CD14-positive monocyte (primary cell): ENCODE measurements around the gene PAWR. TPM values are rescaled to one million over a fixed set of nuclear protein-coding genes. Genes with fewer than 3 reads are reported as not detected.

Experiments used
- DNase-seq, 3 donors: peaks; one replicate each; pipeline ENCODE4 v3.0.0-alpha.2; 2011 to 2022
- H2AFZ ChIP-seq: 2 replicates; pipeline ENCODE4 v1.6.0; 2012; ENCODE audit warnings: mild to moderate bottlenecking, low read depth, low read length, inconsistent platforms; ENCODE audit not compliant: insufficient read depth, poor library complexity, severe bottlenecking
- H3K27ac ChIP-seq, 2 donors: 1 replicate in 1 of 2; 2 replicates in 1 of 2; pipeline ENCODE4 v1.5.1; 2012 to 2013; ENCODE audit warnings: low read length in 2 of 2, control low read depth in 1 of 2, inconsistent platforms in 1 of 2, low read depth in 1 of 2, mild to moderate bottlenecking in 1 of 2
- H3K27me3 ChIP-seq, 2 donors: one replicate each; pipeline versions ENCODE4 v1.6.0 to v1.6.1; 2011 to 2013; ENCODE audit warnings: low read length in 2 of 2; ENCODE audit not compliant: control insufficient read depth in 2 of 2, insufficient read depth in 2 of 2
- H3K36me3 ChIP-seq, 2 donors: replicated peaks in 1 of 2; 1 replicate in 1 of 2; 2 replicates in 1 of 2; pipeline versions ENCODE4 v1.5.1 to v1.6.1; 2012 to 2013; ENCODE audit warnings: low read length in 2 of 2, control low read depth in 1 of 2, inconsistent platforms in 1 of 2, mild to moderate bottlenecking in 1 of 2; ENCODE audit not compliant: insufficient read depth in 2 of 2, control insufficient read depth in 1 of 2
- H3K4me1 ChIP-seq, 2 donors: 1 replicate in 1 of 2; 2 replicates in 1 of 2; pipeline versions ENCODE4 v1.5.1 to v1.6.1; 2012 to 2013; ENCODE audit warnings: low read length in 2 of 2, control low read depth in 1 of 2, inconsistent platforms in 1 of 2, mild to moderate bottlenecking in 1 of 2, moderate library complexity in 1 of 2; ENCODE audit not compliant: insufficient read depth in 2 of 2, control insufficient read depth in 1 of 2
- H3K4me2 ChIP-seq: replicated peaks from 2 replicates; pipeline ENCODE3; 2012; ENCODE audit warnings: low read length, moderate library complexity, mild to moderate bottlenecking; ENCODE audit not compliant: poor library complexity, severe bottlenecking; ENCODE audit errors: extremely low read depth
- H3K4me3 ChIP-seq, 3 experiments: fragments of 200-600 bp in 1 of 3; sonication (generic) in 1 of 3; replicated peaks in 1 of 3; 1 replicate in 2 of 3; 2 replicates in 1 of 3; pipeline ENCODE4 v1.5.1; 2011 to 2013; ENCODE audit warnings: low read length in 3 of 3, mild to moderate bottlenecking in 3 of 3, control low read depth in 2 of 3, low read depth in 2 of 3, inconsistent platforms in 1 of 3, moderate library complexity in 1 of 3
- H3K79me2 ChIP-seq: 2 replicates; pipeline ENCODE4 v1.6.0; 2012; ENCODE audit warnings: mild to moderate bottlenecking, control low read depth, inconsistent platforms, low read length, moderate library complexity; ENCODE audit not compliant: insufficient read depth
- H3K9ac ChIP-seq: 2 replicates; pipeline ENCODE4 v1.6.0; 2017; ENCODE audit warnings: low read length, mild to moderate bottlenecking; ENCODE audit not compliant: insufficient read depth, poor library complexity, severe bottlenecking
- H3K9me3 ChIP-seq, 2 donors: replicated peaks in 1 of 2; 1 replicate in 1 of 2; 2 replicates in 1 of 2; pipeline versions ENCODE4 v1.5.1 to v1.6.1; 2012 to 2013; ENCODE audit warnings: low read length in 2 of 2, control low read depth in 1 of 2; ENCODE audit not compliant: control insufficient read depth in 1 of 2, insufficient read depth in 1 of 2
- H4K20me1 ChIP-seq: 2 replicates; pipeline ENCODE4 v1.6.0; 2012; ENCODE audit warnings: mild to moderate bottlenecking, low read length, control low read depth, moderate library complexity; ENCODE audit not compliant: insufficient read depth
- H3K27ac Mint-ChIP-seq, 7 donors: one replicate each; pipeline ENCODE4 v1.8.0; 2020; ENCODE audit warnings: mild to moderate bottlenecking in 7 of 7, mixed read lengths in 7 of 7, moderate library complexity in 6 of 7, inconsistent platforms in 2 of 7
- H3K27me3 Mint-ChIP-seq, 3 donors: one replicate each; pipeline ENCODE4 v1.8.0; 2021 to 2022; ENCODE audit warnings: low read depth in 3 of 3, mild to moderate bottlenecking in 3 of 3, mixed read lengths in 3 of 3, moderate library complexity in 3 of 3, inconsistent platforms in 1 of 3
- H3K36me3 Mint-ChIP-seq, 2 donors: one replicate each; pipeline ENCODE4 v1.8.0; 2020; ENCODE audit warnings: mixed read lengths in 2 of 2, inconsistent platforms in 1 of 2, mild to moderate bottlenecking in 1 of 2
- H3K4me1 Mint-ChIP-seq: one replicate; pipeline ENCODE4 v1.8.0; 2020; ENCODE audit warnings: mild to moderate bottlenecking, mixed read lengths
- H3K4me3 Mint-ChIP-seq, 2 donors: one replicate each; pipeline ENCODE4 v1.8.0; 2020; ENCODE audit warnings: mild to moderate bottlenecking in 2 of 2, mixed read lengths in 2 of 2, moderate library complexity in 1 of 2
- H3K9me3 Mint-ChIP-seq, 7 donors: one replicate each; pipeline ENCODE4 v1.8.0; 2020 to 2022; ENCODE audit warnings: mixed read lengths in 7 of 7, mild to moderate bottlenecking in 6 of 7, moderate library complexity in 6 of 7, inconsistent platforms in 2 of 7
- CTCF ChIP-seq: fragments of 200-600 bp; IDR thresholded peaks from one replicate; pipeline ENCODE4 v1.8.0; 2022; ENCODE audit warnings: antibody characterized with exemption, mild to moderate bottlenecking
- whole genome bisulfite sequencing: methylation state at CpG from one replicate; pipeline ENCODE4 v1.1.5; 2013; ENCODE audit warnings: missing lambda C conversion rate; ENCODE audit not compliant: insufficient coverage; 5-methylcytosine and 5-hydroxymethylcytosine counted together
- intact Hi-C, 2 donors: fragments of 100-400 bp; cut with micrococcal nuclease; formaldehyde crosslinking; loops; one replicate each; pipeline versions ENCODE4 v1.15.0 to v1.15.1; 2023
- polyA plus RNA-seq, 3 donors: library from polyadenylated mRNA; depleted of rRNA in 1 of 3; unstranded in 2 of 3; stranded (reverse) in 1 of 3; fragments of 300-500 nt in 2 of 3; fragments of >200 nt in 1 of 3; fragmentation: Illumina TruSeq in 2 of 3; gene quantifications; 1 replicate in 2 of 3; 2 replicates in 1 of 3; pipeline ENCODE4 v1.2.3, GENCODE V29; 2012 to 2021

Gene PAWR
- polyA plus RNA-seq, 3 donors, result 0.03 TPM; not detected in 1

GRCh38 chr12:79664518-79664917, 26.2 kb downstream of the PAWR start:
- no peaks in the 10 kb centered on the region for H3K4me1 Mint-ChIP-seq

GRCh38 chr12:79662046-79662811, 28.5 kb downstream of the PAWR start:
- Histone ChIP-seq H2AFZ (no peak overlapping the region), H3K36me3 (no peaks in the 10 kb centered on the region), H3K4me2 (no peak overlapping the region), H3K27ac (no peak overlapping the region), H3K4me3 (no peak overlapping the region), H3K4me1 (no peaks in the 10 kb centered on the region), H3K9ac (no peak overlapping the region), H3K9me3 (no peaks in the 10 kb centered on the region), H3K79me2 (no peaks in the 10 kb centered on the region), H3K27me3 (no peaks in the 10 kb centered on the region), H4K20me1 (no peaks in the 10 kb centered on the region)
- intact Hi-C loops, result no loop called here
- Mint-ChIP-seq H3K36me3 (no peaks in the 10 kb centered on the region), H3K4me3 (no peak overlapping the region), H3K27me3 (no peaks in the 10 kb centered on the region), H3K9me3 (peaks cover 0 to 11% (median 2%) of the 10 kb centered on the region in 7 donors), H3K4me1 (no peaks in the 10 kb centered on the region), H3K27ac (no peak overlapping the region)
- WGBS, result no CpG with 5 or more reads among the region's 1 CpG
- DNase-seq, result no peak
- no peak for TF ChIP-seq CTCF

More at GRCh38 chr12:79664518-79664917, 26.2 kb downstream of the PAWR start:
- Histone ChIP-seq H2AFZ (no peak overlapping the region), H3K4me3 (no peak overlapping the region), H3K9ac (no peak overlapping the region), H4K20me1 (no peaks in the 10 kb centered on the region), H3K27me3 (no peaks in the 10 kb centered on the region), H3K36me3 (no peaks in the 10 kb centered on the region), H3K79me2 (no peaks in the 10 kb centered on the region), H3K4me1 (no peaks in the 10 kb centered on the region), H3K4me2 (no peak overlapping the region), H3K9me3 (no peaks in the 10 kb centered on the region), H3K27ac (no peak overlapping the region)
- Mint-ChIP-seq H3K27ac (no peak overlapping the region), H3K9me3 (peaks cover 0 to 5% (median 0%) of the 10 kb centered on the region in 7 donors), H3K27me3 (peaks cover 0 to 2% (median 0%) of the 10 kb centered on the region in 3 donors), H3K4me3 (no peak overlapping the region), H3K36me3 (no peaks in the 10 kb centered on the region)
- DNase-seq, result no peak
- WGBS, result no CpG with 5 or more reads among the region's 4 CpGs
- intact Hi-C loops, result no loop called here
- no peak for TF ChIP-seq CTCF
